Neural progenitor cell (in vitro differentiated cells): Measurements from ENCODE around the gene PUS3. TPM values are rescaled to one million over a fixed set of nuclear protein-coding genes. Genes with fewer than 3 reads are reported as not detected.

Experiments used
- DNase-seq: peaks from one replicate; pipeline ENCODE4 v3.0.0-alpha.2; 2016; ENCODE audit warnings: low spot score
- H2AFZ ChIP-seq: fragments of 200-600 bp; sonication (generic); replicated peaks from 2 replicates; pipeline ENCODE4 v1.6.1; 2016; ENCODE audit warnings: antibody characterized with exemption
- H3F3A ChIP-seq: fragments of 200-600 bp; sonication (generic); 2 replicates; pipeline ENCODE4 v1.6.1; 2016; ENCODE audit warnings: antibody characterized with exemption, low read depth
- H3K27ac ChIP-seq: fragments of 200-600 bp; sonication (generic); 2 replicates; pipeline ENCODE4 v1.5.1; 2016; ENCODE audit warnings: mild to moderate bottlenecking
- H3K27me3 ChIP-seq: fragments of 200-600 bp; sonication (generic); 2 replicates; pipeline ENCODE4 v1.6.1; 2016; ENCODE audit warnings: mild to moderate bottlenecking, moderate library complexity
- H3K36me3 ChIP-seq: fragments of 200-600 bp; sonication (generic); 2 replicates; pipeline ENCODE4 v1.5.1; 2016
- H3K4me1 ChIP-seq: fragments of 200-600 bp; sonication (generic); 2 replicates; pipeline ENCODE4 v1.6.1; 2016; ENCODE audit warnings: mixed run types
- H3K4me2 ChIP-seq: fragments of 200-600 bp; sonication (generic); 2 replicates; pipeline ENCODE4 v1.6.1; 2016
- H3K4me3 ChIP-seq: fragments of 200-600 bp; sonication (generic); 2 replicates; pipeline ENCODE4 v1.5.1; 2016
- H3K79me2 ChIP-seq: fragments of 200-600 bp; sonication (generic); 2 replicates; pipeline ENCODE4 v1.6.1; 2016; ENCODE audit warnings: low read depth
- H3K9ac ChIP-seq: fragments of 200-600 bp; sonication (generic); 2 replicates; pipeline ENCODE4 v1.6.1; 2016
- H3K9me3 ChIP-seq: fragments of 200-600 bp; sonication (generic); 2 replicates; pipeline ENCODE4 v1.5.1; 2016; ENCODE audit warnings: low read depth
- H4K20me1 ChIP-seq: fragments of 200-600 bp; sonication (generic); 2 replicates; pipeline ENCODE4 v1.6.1; 2016; ENCODE audit warnings: low read depth
- H3K27ac Mint-ChIP-seq: 3 replicates; pipeline ENCODE4 v1.8.0; 2021; ENCODE audit warnings: mixed read lengths
- H3K27me3 Mint-ChIP-seq: 2 replicates; pipeline ENCODE4 v1.8.0; 2022; ENCODE audit warnings: low read depth, mild to moderate bottlenecking, inconsistent platforms, moderate library complexity, mixed read lengths; ENCODE audit not compliant: insufficient read depth
- H3K36me3 Mint-ChIP-seq: 3 replicates; pipeline ENCODE4 v1.8.0; 2021; ENCODE audit warnings: mixed read lengths
- H3K4me1 Mint-ChIP-seq: 3 replicates; pipeline ENCODE4 v1.8.0; 2021; ENCODE audit warnings: mixed read lengths
- H3K4me3 Mint-ChIP-seq: 3 replicates; pipeline ENCODE4 v1.8.0; 2021; ENCODE audit warnings: mild to moderate bottlenecking, moderate library complexity, mixed read lengths
- H3K9me3 Mint-ChIP-seq: 3 replicates; pipeline ENCODE4 v1.8.0; 2020; ENCODE audit warnings: mixed read lengths
- EZH2 ChIP-seq: fragments of 200-600 bp; sonication (generic); IDR thresholded peaks from 2 replicates; pipeline ENCODE4 v1.6.1; 2017; ENCODE audit warnings: antibody characterized with exemption, mild to moderate bottlenecking, moderate library complexity
- EZH2phosphoT487 ChIP-seq: fragments of 200-600 bp; sonication (generic); IDR thresholded peaks from 2 replicates; pipeline ENCODE4 v1.6.1; 2017; ENCODE audit warnings: antibody characterized with exemption
- total RNA-seq: library from RNA; depleted of rRNA; stranded (reverse); fragments of >200 nt; gene quantifications from 2 replicates; pipeline ENCODE4 v1.2.3, GENCODE V29; 2015; ENCODE audit warnings: low replicate concordance
- TF ChIP-seq, protein P1 (sequence below): fragments of 200-600 bp; sonication (generic); IDR thresholded peaks from 2 replicates; pipeline ENCODE4 v1.5.1; 2017; ENCODE audit warnings: antibody characterized with exemption, mild to moderate bottlenecking

PUS3 gene
- total RNA-seq, 1 donor from 2014 or later = 22.1 TPM

DNA sequence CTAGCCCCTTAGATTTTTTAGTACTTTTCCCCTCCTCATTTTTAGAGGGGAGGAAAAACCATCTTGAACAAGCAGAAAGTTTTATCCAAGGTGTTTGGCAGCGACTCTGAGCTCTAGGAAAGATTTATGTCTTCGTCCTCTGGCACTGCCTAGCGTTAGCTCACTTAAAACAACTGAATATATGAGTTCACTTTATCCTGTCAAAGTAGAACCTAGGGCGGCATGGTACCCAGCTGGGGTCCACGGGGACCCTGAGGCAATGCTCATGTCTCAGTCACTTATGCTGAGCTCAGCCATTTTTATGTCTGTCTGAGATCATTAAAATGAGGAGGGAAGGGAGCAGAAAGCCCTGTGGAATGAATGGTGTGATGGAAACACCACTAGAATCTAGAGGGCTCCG, 28.7 kb upstream of the PUS3 start:
- H3K27ac ChIP-seq = no peak overlapping the region
- no peaks in the 10 kb centered on the region for H3K79me2 ChIP-seq
- no peaks in the 10 kb centered on the region for H4K20me1 ChIP-seq
- H3K9me3 ChIP-seq = no peaks in the 10 kb centered on the region
- DNase-seq = no peak
- H3K9ac ChIP-seq = no peak overlapping the region
- no peak for TF ChIP-seq EZH2phosphoT487
- TF ChIP-seq EZH2 = no peak
- TF ChIP-seq, protein P1, sequence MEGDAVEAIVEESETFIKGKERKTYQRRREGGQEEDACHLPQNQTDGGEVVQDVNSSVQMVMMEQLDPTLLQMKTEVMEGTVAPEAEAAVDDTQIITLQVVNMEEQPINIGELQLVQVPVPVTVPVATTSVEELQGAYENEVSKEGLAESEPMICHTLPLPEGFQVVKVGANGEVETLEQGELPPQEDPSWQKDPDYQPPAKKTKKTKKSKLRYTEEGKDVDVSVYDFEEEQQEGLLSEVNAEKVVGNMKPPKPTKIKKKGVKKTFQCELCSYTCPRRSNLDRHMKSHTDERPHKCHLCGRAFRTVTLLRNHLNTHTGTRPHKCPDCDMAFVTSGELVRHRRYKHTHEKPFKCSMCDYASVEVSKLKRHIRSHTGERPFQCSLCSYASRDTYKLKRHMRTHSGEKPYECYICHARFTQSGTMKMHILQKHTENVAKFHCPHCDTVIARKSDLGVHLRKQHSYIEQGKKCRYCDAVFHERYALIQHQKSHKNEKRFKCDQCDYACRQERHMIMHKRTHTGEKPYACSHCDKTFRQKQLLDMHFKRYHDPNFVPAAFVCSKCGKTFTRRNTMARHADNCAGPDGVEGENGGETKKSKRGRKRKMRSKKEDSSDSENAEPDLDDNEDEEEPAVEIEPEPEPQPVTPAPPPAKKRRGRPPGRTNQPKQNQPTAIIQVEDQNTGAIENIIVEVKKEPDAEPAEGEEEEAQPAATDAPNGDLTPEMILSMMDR = no peak
- H3K4me3 ChIP-seq = no peak overlapping the region
- no peak overlapping the region for H2AFZ ChIP-seq
- no peaks in the 10 kb centered on the region for H3K9me3 Mint-ChIP-seq
- H3K36me3 Mint-ChIP-seq = no peaks in the 10 kb centered on the region
- no peak overlapping the region for H3K4me2 ChIP-seq
- H3K27me3 ChIP-seq = peaks cover 6% of the 10 kb centered on the region
- H3K4me3 Mint-ChIP-seq = no peak overlapping the region
- H3K4me1 Mint-ChIP-seq = peaks cover 13% of the 10 kb centered on the region
- peaks cover 4% of the 10 kb centered on the region for H3K27me3 Mint-ChIP-seq
- H3F3A ChIP-seq = no peaks in the 10 kb centered on the region
- H3K4me1 ChIP-seq = no peaks in the 10 kb centered on the region
- no peak overlapping the region for H3K27ac Mint-ChIP-seq
- H3K36me3 ChIP-seq = no peaks in the 10 kb centered on the region

- Histone ChIP-seq H3K4me2 (no peak overlapping the region), H3K27ac (no peak overlapping the region), H4K20me1 (no peaks in the 10 kb centered on the region), H3F3A (no peaks in the 10 kb centered on the region), H2AFZ (no peak overlapping the region), H3K4me1 (no peaks in the 10 kb centered on the region), H3K4me3 (no peak overlapping the region), H3K27me3 (peaks cover 6% of the 10 kb centered on the region), H3K9me3 (no peaks in the 10 kb centered on the region), H3K9ac (no peak overlapping the region), H3K79me2 (no peaks in the 10 kb centered on the region), H3K36me3 (no peaks in the 10 kb centered on the region)
- Mint-ChIP-seq H3K4me3 (no peak overlapping the region), H3K9me3 (no peaks in the 10 kb centered on the region), H3K27me3 (peaks cover 3% of the 10 kb centered on the region), H3K27ac (no peak overlapping the region), H3K4me1 (peaks cover 15% of the 10 kb centered on the region), H3K36me3 (no peaks in the 10 kb centered on the region)
- DNase-seq = no peak
- no peak for TF ChIP-seq EZH2phosphoT487
- TF ChIP-seq, protein P1 = no peak
- no peak for TF ChIP-seq EZH2
Measured at GRCh38 chr11:125931116-125931515, 28.1 kb upstream of the PUS3 start.

- Histone ChIP-seq H3K9ac (no peak overlapping the region), H4K20me1 (no peaks in the 10 kb centered on the region), H3K79me2 (no peaks in the 10 kb centered on the region), H2AFZ (no peak overlapping the region), H3K4me3 (no peak overlapping the region), H3K36me3 (no peaks in the 10 kb centered on the region), H3F3A (no peaks in the 10 kb centered on the region), H3K27ac (no peak overlapping the region), H3K4me1 (peaks cover 6% of the 10 kb centered on the region), H3K27me3 (peaks cover 6% of the 10 kb centered on the region), H3K4me2 (no peak overlapping the region), H3K9me3 (no peaks in the 10 kb centered on the region)
- Mint-ChIP-seq H3K4me1 (peaks cover 21% of the 10 kb centered on the region), H3K27ac (no peak overlapping the region), H3K36me3 (no peaks in the 10 kb centered on the region), H3K27me3 (no peaks in the 10 kb centered on the region), H3K4me3 (no peak overlapping the region), H3K9me3 (no peaks in the 10 kb centered on the region)
- no peak for DNase-seq
- TF ChIP-seq, protein P1 = no peak
- no peak for TF ChIP-seq EZH2
- no peak for TF ChIP-seq EZH2phosphoT487
Measured at GRCh38 chr11:125930076-125930450, 27.1 kb upstream of the PUS3 start.
